GM12878 (cell line): ENCODE data around the gene DNAJC5G. TPM values are rescaled to one million over a fixed set of nuclear protein-coding genes. Genes with fewer than 3 reads are reported as not detected.

Experiments used
- BACH1 ChIP-seq: fragments of 450-650 bp; IDR thresholded peaks from 2 replicates; pipeline ENCODE4 v1.6.1; 2017; ENCODE audit warnings: mild to moderate bottlenecking, borderline replicate concordance
- CREB1 ChIP-seq: IDR thresholded peaks from 2 replicates; pipeline ENCODE4 v1.6.1; 2012; ENCODE audit warnings: low read depth, mild to moderate bottlenecking, inconsistent platforms
- HCFC1 ChIP-seq: fragments of 150-350 bp; IDR thresholded peaks from 2 replicates; pipeline ENCODE4 v1.6.1; 2014; ENCODE audit warnings: low read length
- IRF4 ChIP-seq: IDR thresholded peaks from 2 replicates; pipeline ENCODE4 v1.6.1; 2011; ENCODE audit warnings: low read depth, low read length
- JUND ChIP-seq: IDR thresholded peaks from 2 replicates; pipeline ENCODE4 v1.6.1; 2012; ENCODE audit warnings: low read depth, mild to moderate bottlenecking, low read length, improper control_type of control experiment, moderate library complexity
- LARP7 ChIP-seq: fragments of 450-650 bp; IDR thresholded peaks from 2 replicates; pipeline ENCODE4 v1.6.1; 2017; ENCODE audit warnings: mild to moderate bottlenecking
- MYC ChIP-seq: IDR thresholded peaks from 2 replicates; pipeline ENCODE4 v1.6.1; 2011; ENCODE audit warnings: mild to moderate bottlenecking, low read length, moderate library complexity, inconsistent platforms; ENCODE audit not compliant: insufficient read depth, insufficient replicate concordance, insufficient read length, severe bottlenecking
- PAX8 ChIP-seq: fragments of 450-650 bp; IDR thresholded peaks from 2 replicates; pipeline ENCODE4 v1.6.1; 2017; ENCODE audit warnings: mild to moderate bottlenecking, moderate library complexity
- RAD51 ChIP-seq: fragments of 450-650 bp; IDR thresholded peaks from 2 replicates; pipeline ENCODE4 v1.6.1; 2016; ENCODE audit warnings: moderate library complexity, mild to moderate bottlenecking, inconsistent platforms
- RB1 ChIP-seq: fragments of 450-650 bp; formaldehyde crosslinking; IDR thresholded peaks from 2 replicates; pipeline ENCODE4 v1.6.1; 2017; ENCODE audit warnings: mild to moderate bottlenecking, borderline replicate concordance
- RBBP5 ChIP-seq: fragments of 200-600 bp; sonication (generic); conservative IDR thresholded peaks from 2 replicates; pipeline ENCODE4 v1.6.1; 2016
- RELA ChIP-seq: fragments of 450-650 bp; IDR thresholded peaks from 2 replicates; pipeline ENCODE4 v1.8.0; 2014; ENCODE audit warnings: borderline replicate concordance; ENCODE audit not compliant: partially characterized antibody
- STAT1 ChIP-seq: fragments of 450-650 bp; conservative IDR thresholded peaks from 2 replicates; pipeline ENCODE4 v1.6.1; 2014; ENCODE audit warnings: antibody characterized with exemption, mild to moderate bottlenecking
- SUZ12 ChIP-seq: fragments of 200-600 bp; sonication (generic); IDR thresholded peaks from one replicate; pipeline ENCODE4 v1.6.1; 2018; ENCODE audit warnings: antibody characterized with exemption, mild to moderate bottlenecking; ENCODE audit not compliant: unreplicated experiment
- ZNF384 ChIP-seq: IDR thresholded peaks from 2 replicates; pipeline ENCODE4 v1.6.1; 2012; ENCODE audit warnings: low read depth, mild to moderate bottlenecking, low read length, improper control_type of control experiment, borderline replicate concordance
- ZNF622 ChIP-seq: fragments of 450-650 bp; IDR thresholded peaks from 2 replicates; pipeline ENCODE4 v1.6.1; 2017; ENCODE audit warnings: mild to moderate bottlenecking, inconsistent platforms
- ZZZ3 ChIP-seq: IDR thresholded peaks from 2 replicates; pipeline ENCODE4 v1.6.1; 2011; ENCODE audit warnings: low read depth; ENCODE audit not compliant: control insufficient read depth, insufficient read length
- polyA plus RNA-seq, 11 experiments: library from polyadenylated mRNA; depleted of rRNA in 4 of 11; unstranded in 6 of 11; stranded (reverse) in 5 of 11; fragments of >200 nt; fragmentation: Nextera tagmentation in 4 of 11; fragmentation: Illumina TruSeq in 1 of 11; extraction: Ambion mirVana in 4 of 11; extraction: Trizol in 1 of 11; gene quantifications; 1 replicate in 1 of 11; 2 replicates in 10 of 11; pipeline versions ENCODE4 v1.2.1 to v1.2.3, GENCODE V29; 2011 to 2016; ENCODE audit warnings: inconsistent platforms in 2 of 11, missing spikeins in 2 of 11, low read depth in 1 of 11
- total RNA-seq, 4 experiments: library from RNA; depleted of rRNA in 3 of 4; stranded (reverse); fragments of >200 nt in 3 of 4; fragmentation: Illumina TruSeq in 1 of 4; extraction: Trizol in 1 of 4; gene quantifications; 2 replicates each; pipeline versions ENCODE4 v1.2.1 to v1.2.3, GENCODE V29; 2013 to 2021
- TF ChIP-seq, protein P1 (sequence below): IDR thresholded peaks from 2 replicates; pipeline ENCODE4 v1.6.1; 2011; ENCODE audit warnings: mild to moderate bottlenecking, low read depth, low read length, moderate library complexity; ENCODE audit not compliant: insufficient replicate concordance
- TF ChIP-seq, protein P2 (sequence below): fragments of 450-650 bp; IDR thresholded peaks from 2 replicates; pipeline ENCODE4 v1.6.1; 2017; ENCODE audit warnings: low read depth, mild to moderate bottlenecking, moderate library complexity
- TF ChIP-seq, protein P3 (sequence below), 3 experiments: IDR thresholded peaks in 2 of 3; conservative IDR thresholded peaks in 1 of 3; 2 replicates each; pipeline ENCODE4 v1.5.1; 2011; ENCODE audit warnings: low read depth in 3 of 3, low read length in 3 of 3, mild to moderate bottlenecking in 3 of 3, control low read depth in 2 of 3, moderate library complexity in 2 of 3, inconsistent platforms in 1 of 3, mixed read lengths in 1 of 3; ENCODE audit not compliant: control insufficient read depth in 2 of 3, insufficient read depth in 1 of 3; ENCODE audit errors: extremely low read depth in 1 of 3
- TF ChIP-seq, protein P4 (sequence below): fragments of 450-650 bp; IDR thresholded peaks from 2 replicates; pipeline ENCODE4 v1.6.1; 2017; ENCODE audit warnings: borderline replicate concordance

DNAJC5G gene
- total and polyA plus RNA-seq, 10 of the 15 experiments (the other 5 are each of a cell fraction or from before 2014, with no cell fraction given), result not detected

DNA sequence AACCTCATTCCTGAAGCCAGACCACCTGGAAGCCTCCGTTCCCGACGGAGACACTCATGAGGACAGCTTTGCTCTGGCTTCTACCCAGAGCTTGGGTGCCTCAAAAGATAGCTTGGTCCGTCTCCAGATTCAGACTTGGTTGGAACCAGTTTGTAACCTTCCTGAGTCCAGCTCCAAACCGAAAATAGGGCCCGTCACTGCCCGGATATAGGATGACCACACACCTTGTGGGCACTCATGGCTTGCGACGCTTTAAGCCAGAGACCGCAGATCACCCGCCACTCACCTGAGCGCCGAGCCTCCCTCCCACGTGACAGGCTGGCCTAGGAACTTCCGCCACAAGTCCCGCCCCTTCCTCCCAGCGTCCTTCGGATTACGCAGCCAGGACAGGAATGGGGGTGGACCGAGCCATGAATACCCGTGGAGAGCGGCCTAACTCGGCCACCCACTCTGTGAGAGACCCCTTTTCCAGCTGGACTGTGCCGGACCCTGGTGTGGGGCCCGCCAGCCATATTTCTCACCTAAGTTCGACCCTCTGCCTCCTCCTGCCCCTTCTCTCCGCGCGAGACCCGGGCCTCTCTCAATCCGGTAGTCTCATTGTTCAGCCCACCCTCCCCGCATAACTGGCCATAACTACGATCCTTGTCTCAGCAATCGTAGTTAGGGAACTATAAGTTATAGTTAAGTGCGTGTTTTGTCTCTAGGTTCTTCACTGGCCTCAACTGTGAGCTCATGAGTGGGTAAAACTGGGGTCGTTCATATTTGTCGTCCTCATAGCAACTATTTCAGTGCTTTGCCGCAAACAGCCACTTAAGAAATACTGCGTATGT lies 47.7 kb downstream of the DNAJC5G start, which contains the start of gene MPV17 (continued):
- TF ChIP-seq, protein P1, sequence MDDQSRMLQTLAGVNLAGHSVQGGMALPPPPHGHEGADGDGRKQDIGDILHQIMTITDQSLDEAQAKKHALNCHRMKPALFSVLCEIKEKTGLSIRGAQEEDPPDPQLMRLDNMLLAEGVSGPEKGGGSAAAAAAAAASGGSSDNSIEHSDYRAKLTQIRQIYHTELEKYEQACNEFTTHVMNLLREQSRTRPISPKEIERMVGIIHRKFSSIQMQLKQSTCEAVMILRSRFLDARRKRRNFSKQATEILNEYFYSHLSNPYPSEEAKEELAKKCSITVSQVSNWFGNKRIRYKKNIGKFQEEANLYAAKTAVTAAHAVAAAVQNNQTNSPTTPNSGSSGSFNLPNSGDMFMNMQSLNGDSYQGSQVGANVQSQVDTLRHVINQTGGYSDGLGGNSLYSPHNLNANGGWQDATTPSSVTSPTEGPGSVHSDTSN, result peak; percentile 89
- TF ChIP-seq ZZZ3, result no peak
- TF ChIP-seq ZNF384, result no peak
- no peak; the same call in 1 of the 2 replicates for TF ChIP-seq LARP7
- no peak for TF ChIP-seq SUZ12
- TF ChIP-seq, protein P2, sequence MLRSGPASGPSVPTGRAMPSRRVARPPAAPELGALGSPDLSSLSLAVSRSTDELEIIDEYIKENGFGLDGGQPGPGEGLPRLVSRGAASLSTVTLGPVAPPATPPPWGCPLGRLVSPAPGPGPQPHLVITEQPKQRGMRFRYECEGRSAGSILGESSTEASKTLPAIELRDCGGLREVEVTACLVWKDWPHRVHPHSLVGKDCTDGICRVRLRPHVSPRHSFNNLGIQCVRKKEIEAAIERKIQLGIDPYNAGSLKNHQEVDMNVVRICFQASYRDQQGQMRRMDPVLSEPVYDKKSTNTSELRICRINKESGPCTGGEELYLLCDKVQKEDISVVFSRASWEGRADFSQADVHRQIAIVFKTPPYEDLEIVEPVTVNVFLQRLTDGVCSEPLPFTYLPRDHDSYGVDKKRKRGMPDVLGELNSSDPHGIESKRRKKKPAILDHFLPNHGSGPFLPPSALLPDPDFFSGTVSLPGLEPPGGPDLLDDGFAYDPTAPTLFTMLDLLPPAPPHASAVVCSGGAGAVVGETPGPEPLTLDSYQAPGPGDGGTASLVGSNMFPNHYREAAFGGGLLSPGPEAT, result peak; percentile 81
- TF ChIP-seq MYC, result peak; percentile 61
- TF ChIP-seq RBBP5, result no peak
- peak; percentile 52; the same call in 1 of the 2 replicates for TF ChIP-seq CREB1
- 0 out of 2 replicates have a peak, but pooled peaks have one; percentile 3 for TF ChIP-seq JUND
- TF ChIP-seq HCFC1, result peak; percentile 67
- TF ChIP-seq RB1, result no peak
- TF ChIP-seq, protein P3, sequence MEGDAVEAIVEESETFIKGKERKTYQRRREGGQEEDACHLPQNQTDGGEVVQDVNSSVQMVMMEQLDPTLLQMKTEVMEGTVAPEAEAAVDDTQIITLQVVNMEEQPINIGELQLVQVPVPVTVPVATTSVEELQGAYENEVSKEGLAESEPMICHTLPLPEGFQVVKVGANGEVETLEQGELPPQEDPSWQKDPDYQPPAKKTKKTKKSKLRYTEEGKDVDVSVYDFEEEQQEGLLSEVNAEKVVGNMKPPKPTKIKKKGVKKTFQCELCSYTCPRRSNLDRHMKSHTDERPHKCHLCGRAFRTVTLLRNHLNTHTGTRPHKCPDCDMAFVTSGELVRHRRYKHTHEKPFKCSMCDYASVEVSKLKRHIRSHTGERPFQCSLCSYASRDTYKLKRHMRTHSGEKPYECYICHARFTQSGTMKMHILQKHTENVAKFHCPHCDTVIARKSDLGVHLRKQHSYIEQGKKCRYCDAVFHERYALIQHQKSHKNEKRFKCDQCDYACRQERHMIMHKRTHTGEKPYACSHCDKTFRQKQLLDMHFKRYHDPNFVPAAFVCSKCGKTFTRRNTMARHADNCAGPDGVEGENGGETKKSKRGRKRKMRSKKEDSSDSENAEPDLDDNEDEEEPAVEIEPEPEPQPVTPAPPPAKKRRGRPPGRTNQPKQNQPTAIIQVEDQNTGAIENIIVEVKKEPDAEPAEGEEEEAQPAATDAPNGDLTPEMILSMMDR (IDR thresholded peaks at IDR 0.05 in 2 of 3, conservative IDR thresholded peaks at IDR 0.05 in 1 of 3; ENCODE audit: control insufficient read depth in 2 of 3, extremely low read depth in 1 of 3, insufficient read depth in 1 of 3, low read depth in 3 of 3, low read length in 3 of 3), result no peak
- peak; percentile 32 for TF ChIP-seq RELA
- no peak for TF ChIP-seq ZNF622
- TF ChIP-seq IRF4, result no peak
- TF ChIP-seq, protein P4, sequence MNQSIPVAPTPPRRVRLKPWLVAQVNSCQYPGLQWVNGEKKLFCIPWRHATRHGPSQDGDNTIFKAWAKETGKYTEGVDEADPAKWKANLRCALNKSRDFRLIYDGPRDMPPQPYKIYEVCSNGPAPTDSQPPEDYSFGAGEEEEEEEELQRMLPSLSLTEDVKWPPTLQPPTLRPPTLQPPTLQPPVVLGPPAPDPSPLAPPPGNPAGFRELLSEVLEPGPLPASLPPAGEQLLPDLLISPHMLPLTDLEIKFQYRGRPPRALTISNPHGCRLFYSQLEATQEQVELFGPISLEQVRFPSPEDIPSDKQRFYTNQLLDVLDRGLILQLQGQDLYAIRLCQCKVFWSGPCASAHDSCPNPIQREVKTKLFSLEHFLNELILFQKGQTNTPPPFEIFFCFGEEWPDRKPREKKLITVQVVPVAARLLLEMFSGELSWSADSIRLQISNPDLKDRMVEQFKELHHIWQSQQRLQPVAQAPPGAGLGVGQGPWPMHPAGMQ, result no peak
- 0 out of 2 replicates have a peak, but pooled peaks have one; percentile 15 for TF ChIP-seq STAT1
- no peak for TF ChIP-seq PAX8
- peak; percentile 97 for TF ChIP-seq RAD51
- TF ChIP-seq BACH1, result peak; percentile 32; the same call in 1 of the 2 replicates
